Stimulated activated naive CD8-positive, alpha-beta T cell treated with anti-CD3 and anti-CD28 coated beads, Interleukin-15, Interleukin-2, amounts not matched to agents 100 ng/mL and 50 ng/mL, for 24 hours (primary cell): ENCODE results near the gene TXNDC17.
"Not testable (repeated sequence)": the region's sequence is repeated elsewhere in the genome, so short reads cannot be mapped to it uniquely, and the experiment has no call there.

Source experiments
- H3K27ac Mint-ChIP-seq: one replicate; pipeline ENCODE4 v1.8.0; 2021; ENCODE audit warnings: mild to moderate bottlenecking, mixed read lengths
- H3K27me3 Mint-ChIP-seq: one replicate; pipeline ENCODE4 v1.8.0; 2021; ENCODE audit warnings: mixed read lengths
- H3K36me3 Mint-ChIP-seq: one replicate; pipeline ENCODE4 v1.8.0; 2021; ENCODE audit warnings: low read depth, mixed read lengths
- H3K4me1 Mint-ChIP-seq: one replicate; pipeline ENCODE4 v1.8.0; 2021; ENCODE audit warnings: low read depth, mixed read lengths
- H3K4me3 Mint-ChIP-seq: one replicate; pipeline ENCODE4 v1.8.0; 2021; ENCODE audit warnings: mild to moderate bottlenecking, mixed read lengths
- H3K9me3 Mint-ChIP-seq: one replicate; pipeline ENCODE4 v1.8.0; 2021; ENCODE audit warnings: mixed read lengths

The TXNDC17 gene

GRCh38 chr17:6643451-6644125 lies 2.7 kb downstream of the TXNDC17 start:
- Mint-ChIP-seq H3K4me3 (peak overlapping the region; percentile 17), H3K9me3 (no peaks in the 10 kb centered on the region), H3K36me3 (peaks cover 67% of the 10 kb centered on the region), H3K27ac (peak overlapping the region; percentile 99), H3K27me3 (no peaks in the 10 kb centered on the region), H3K4me1 (peaks cover 76% of the 10 kb centered on the region)

GRCh38 chr17:6648181-6648580 lies 7.3 kb downstream of the TXNDC17 start:
- no peak overlapping the region for H3K27ac Mint-ChIP-seq
- H3K27me3 Mint-ChIP-seq: peaks cover under 1% of the 10 kb centered on the region
- peaks cover 66% of the 10 kb centered on the region for H3K36me3 Mint-ChIP-seq
- H3K4me1 Mint-ChIP-seq: peaks cover 76% of the 10 kb centered on the region
- H3K9me3 Mint-ChIP-seq: no peaks in the 10 kb centered on the region
- H3K4me3 Mint-ChIP-seq: no peak overlapping the region

GRCh38 chr17:6651354-6651918 lies 10.6 kb downstream of the TXNDC17 start, which contains the start of the genes C17orf100 and MED31:
Gene C17orf100 (plus strand): TSS chr17:6651762. CDS start chr17:6651914, 152 bp downstream.
Gene MED31 (minus strand): TSS chr17:6651605. CDS start chr17:6651528, 77 bp downstream.
- Mint-ChIP-seq H3K27me3 (peaks cover 17% of the 10 kb centered on the region), H3K36me3 (peaks cover 40% of the 10 kb centered on the region), H3K4me3 (peak within 1 kb of the TSS; percentile 93), H3K27ac (peak within 1 kb of the TSS; percentile 96), H3K4me1 (peaks cover 73% of the 10 kb centered on the region), H3K9me3 (no peaks in the 10 kb centered on the region)

GRCh38 chr17:6651919-6652452 lies 11.1 kb downstream of the TXNDC17 start:
- Mint-ChIP-seq H3K27me3 (peaks cover 17% of the 10 kb centered on the region), H3K36me3 (peaks cover 36% of the 10 kb centered on the region), H3K9me3 (no peaks in the 10 kb centered on the region), H3K4me1 (peaks cover 70% of the 10 kb centered on the region), H3K27ac (peak overlapping the region; percentile 16), H3K4me3 (peak overlapping the region; percentile 93)

- peaks cover 9% of the 10 kb centered on the region for H3K36me3 Mint-ChIP-seq
- peaks cover 17% of the 10 kb centered on the region for H3K27me3 Mint-ChIP-seq
- no peak overlapping the region for H3K27ac Mint-ChIP-seq
- H3K4me1 Mint-ChIP-seq: peaks cover 63% of the 10 kb centered on the region
- H3K4me3 Mint-ChIP-seq: peak overlapping the region; percentile 72
- H3K9me3 Mint-ChIP-seq: no peaks in the 10 kb centered on the region
These were observed 14.2 kb downstream of the TXNDC17 start for GRCh38 chr17:6654841-6655731.

GRCh38 chr17:6655732-6656361 lies 15.0 kb downstream of the TXNDC17 start:
- H3K36me3 Mint-ChIP-seq, H3K27ac Mint-ChIP-seq, H3K9me3 Mint-ChIP-seq: not testable (repeated sequence)
- peak overlapping the region; percentile 75 for H3K4me3 Mint-ChIP-seq
- H3K27me3 Mint-ChIP-seq: peaks cover 17% of the 10 kb centered on the region
- peaks cover 65% of the 10 kb centered on the region for H3K4me1 Mint-ChIP-seq

- not testable (repeated sequence) for H3K36me3 Mint-ChIP-seq, H3K9me3 Mint-ChIP-seq
- peaks cover 17% of the 10 kb centered on the region for H3K27me3 Mint-ChIP-seq
- peak overlapping the region; percentile 78 for H3K4me3 Mint-ChIP-seq
- peaks cover 69% of the 10 kb centered on the region for H3K4me1 Mint-ChIP-seq
- peak overlapping the region; percentile 40 for H3K27ac Mint-ChIP-seq
These were observed 16.2 kb downstream of the TXNDC17 start for GRCh38 chr17:6656797-6657632.

- peak overlapping the region; percentile 40 for H3K27ac Mint-ChIP-seq
- peaks cover 4% of the 10 kb centered on the region for H3K36me3 Mint-ChIP-seq
- peak overlapping the region; percentile 78 for H3K4me3 Mint-ChIP-seq
- peaks cover 67% of the 10 kb centered on the region for H3K4me1 Mint-ChIP-seq
- peaks cover 17% of the 10 kb centered on the region for H3K27me3 Mint-ChIP-seq
- no peaks in the 10 kb centered on the region for H3K9me3 Mint-ChIP-seq
These were observed 16.9 kb downstream of the TXNDC17 start for GRCh38 chr17:6657633-6658287.

- H3K36me3 Mint-ChIP-seq, H3K9me3 Mint-ChIP-seq, H3K27ac Mint-ChIP-seq, H3K4me3 Mint-ChIP-seq: not testable (repeated sequence)
- peaks cover 15% of the 10 kb centered on the region for H3K27me3 Mint-ChIP-seq
- peaks cover 60% of the 10 kb centered on the region for H3K4me1 Mint-ChIP-seq
These were observed 17.6 kb downstream of the TXNDC17 start for GRCh38 chr17:6658411-6658810.

- Mint-ChIP-seq H3K4me3 (peak overlapping the region; percentile 0), H3K27ac (no peak overlapping the region), H3K4me1 (peaks cover 47% of the 10 kb centered on the region), H3K9me3 (no peaks in the 10 kb centered on the region), H3K27me3 (peaks cover 7% of the 10 kb centered on the region), H3K36me3 (no peaks in the 10 kb centered on the region)
These were observed 19.2 kb downstream of the TXNDC17 start for GRCh38 chr17:6660101-6660500.

GRCh38 chr17:6660805-6661463 lies 20.1 kb downstream of the TXNDC17 start:
- no peak overlapping the region for H3K27ac Mint-ChIP-seq
- peaks cover 40% of the 10 kb centered on the region for H3K4me1 Mint-ChIP-seq
- H3K36me3 Mint-ChIP-seq: no peaks in the 10 kb centered on the region
- H3K9me3 Mint-ChIP-seq: no peaks in the 10 kb centered on the region
- no peaks in the 10 kb centered on the region for H3K27me3 Mint-ChIP-seq
- peak overlapping the region; percentile 0 for H3K4me3 Mint-ChIP-seq

GRCh38 chr17:6661464-6661848 lies 20.6 kb downstream of the TXNDC17 start:
- no peaks in the 10 kb centered on the region for H3K27me3 Mint-ChIP-seq
- H3K4me1 Mint-ChIP-seq: peaks cover 40% of the 10 kb centered on the region
- H3K36me3 Mint-ChIP-seq: no peaks in the 10 kb centered on the region
- no peak overlapping the region for H3K4me3 Mint-ChIP-seq
- no peaks in the 10 kb centered on the region for H3K9me3 Mint-ChIP-seq
- H3K27ac Mint-ChIP-seq: no peak overlapping the region

GRCh38 chr17:6663200-6663599 lies 22.3 kb downstream of the TXNDC17 start:
- H3K4me3 Mint-ChIP-seq, H3K36me3 Mint-ChIP-seq, H3K27me3 Mint-ChIP-seq, H3K9me3 Mint-ChIP-seq, H3K27ac Mint-ChIP-seq: not testable (repeated sequence)
- peaks cover 42% of the 10 kb centered on the region for H3K4me1 Mint-ChIP-seq
